SU-DHL-6 (cell line): ENCODE results near the gene PI16.

ENCODE experiments used
- CTCF ChIP-seq: fragments of 200-600 bp; sonication (generic); IDR thresholded peaks from one replicate; pipeline ENCODE4 v1.5.1; 2017; ENCODE audit warnings: antibody characterized with exemption, mild to moderate bottlenecking, low read length, moderate library complexity; ENCODE audit not compliant: insufficient read depth, poor library complexity, severe bottlenecking
- EZH2phosphoT487 ChIP-seq: fragments of 200-600 bp; sonication (generic), shearing (Covaris generic); conservative IDR thresholded peaks from 2 replicates; pipeline ENCODE4 v1.6.1; 2018; ENCODE audit warnings: mild to moderate bottlenecking, antibody characterized with exemption, low read length, moderate library complexity, mixed read lengths

- TF ChIP-seq CTCF: no peak
- no peak for TF ChIP-seq EZH2phosphoT487
These were observed 49.8 kb downstream of the PI16 start for GRCh38 chr6:37004044-37004980.
